GM06990 (cell line): ENCODE measurements around the gene MLN.

Experiments used
- DNase-seq: peaks from one replicate; pipeline ENCODE4 v3.0.0-alpha.2; 2011; ENCODE audit not compliant: insufficient read length; ENCODE audit errors: extremely low read depth
- H3K27me3 ChIP-seq: replicated peaks from 2 replicates; pipeline ENCODE4 v1.6.0; 2011; ENCODE audit warnings: low read length; ENCODE audit not compliant: control insufficient read depth, insufficient read depth
- H3K36me3 ChIP-seq: 2 replicates; pipeline ENCODE4 v1.5.1; 2011; ENCODE audit warnings: low read length; ENCODE audit not compliant: control insufficient read depth, insufficient read depth
- H3K4me3 ChIP-seq: replicated peaks from 2 replicates; pipeline ENCODE4 v1.5.1; 2011; ENCODE audit warnings: low read depth, mild to moderate bottlenecking, control low read depth, low read length
- CTCF ChIP-seq: IDR thresholded peaks from 2 replicates; pipeline ENCODE4 v1.5.1; 2011; ENCODE audit warnings: low read length, control low read depth, mild to moderate bottlenecking, inconsistent platforms; ENCODE audit not compliant: insufficient read depth, poor library complexity, severe bottlenecking

The MLN gene

GRCh38 chr6:33849500-33850075, 45.8 kb upstream of the MLN start:
- Histone ChIP-seq H3K27me3 (no peaks in the 10 kb centered on the region), H3K4me3 (no peak overlapping the region), H3K36me3 (no peaks in the 10 kb centered on the region)
- no peak for DNase-seq
- TF ChIP-seq CTCF, result no peak

- TF ChIP-seq CTCF, result no peak
- Histone ChIP-seq H3K27me3 (no peaks in the 10 kb centered on the region), H3K36me3 (no peaks in the 10 kb centered on the region), H3K4me3 (no peak overlapping the region)
- no peak for DNase-seq
Observed at GRCh38 chr6:33848484-33848883, 44.7 kb upstream of the MLN start.

- no peaks in the 10 kb centered on the region for H3K36me3 ChIP-seq
- no peaks in the 10 kb centered on the region for H3K27me3 ChIP-seq
- TF ChIP-seq CTCF, result no peak
- H3K4me3 ChIP-seq, result no peak overlapping the region
- DNase-seq, result no peak
Observed at GRCh38 chr6:33847867-33848266, 44.1 kb upstream of the MLN start.

GRCh38 chr6:33847078-33847477, 43.3 kb upstream of the MLN start:
- TF ChIP-seq CTCF, result no peak
- H3K36me3 ChIP-seq, result no peaks in the 10 kb centered on the region
- no peak for DNase-seq
- no peaks in the 10 kb centered on the region for H3K27me3 ChIP-seq
- no peak overlapping the region for H3K4me3 ChIP-seq

GRCh38 chr6:33846226-33846625, 42.4 kb upstream of the MLN start:
- DNase-seq, result no peak
- H3K36me3 ChIP-seq, result no peaks in the 10 kb centered on the region
- no peak for TF ChIP-seq CTCF
- no peaks in the 10 kb centered on the region for H3K27me3 ChIP-seq
- H3K4me3 ChIP-seq, result no peak overlapping the region
